HG03175 (cell line): ENCODE data around the gene PCDH9.
"Not testable (repeated sequence)": the region's sequence is repeated elsewhere in the genome, so short reads cannot be mapped to it uniquely, and the experiment has no call there.

Source experiments
- ATAC-seq: cut with Tn5 transposase; IDR thresholded peaks from one replicate; pipeline ENCODE4 v1.9.1; 2021; ENCODE audit warnings: mild to moderate bottlenecking, moderate library complexity; ENCODE audit not compliant: unreplicated experiment

The PCDH9 gene

DNA sequence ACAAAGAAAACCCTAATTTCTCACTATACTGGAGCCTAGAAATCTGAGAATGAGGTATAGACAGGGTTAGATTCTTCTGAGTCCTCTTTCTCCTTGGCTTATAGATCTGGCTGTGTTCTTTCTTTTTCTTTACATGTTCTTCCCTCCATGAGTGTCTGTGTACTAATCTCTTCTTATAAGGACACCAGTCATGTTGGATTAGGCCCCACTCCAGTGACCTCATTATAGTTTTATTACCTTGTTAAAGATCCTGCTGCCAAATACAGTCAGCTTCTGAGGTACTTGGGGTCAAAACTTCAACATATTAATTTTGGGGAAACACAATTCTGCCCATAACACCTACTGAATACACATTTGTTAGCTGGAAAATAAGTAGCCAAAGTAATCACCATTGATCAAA lies 302.6 kb downstream of the PCDH9 start:
- no peak for ATAC-seq

DNA sequence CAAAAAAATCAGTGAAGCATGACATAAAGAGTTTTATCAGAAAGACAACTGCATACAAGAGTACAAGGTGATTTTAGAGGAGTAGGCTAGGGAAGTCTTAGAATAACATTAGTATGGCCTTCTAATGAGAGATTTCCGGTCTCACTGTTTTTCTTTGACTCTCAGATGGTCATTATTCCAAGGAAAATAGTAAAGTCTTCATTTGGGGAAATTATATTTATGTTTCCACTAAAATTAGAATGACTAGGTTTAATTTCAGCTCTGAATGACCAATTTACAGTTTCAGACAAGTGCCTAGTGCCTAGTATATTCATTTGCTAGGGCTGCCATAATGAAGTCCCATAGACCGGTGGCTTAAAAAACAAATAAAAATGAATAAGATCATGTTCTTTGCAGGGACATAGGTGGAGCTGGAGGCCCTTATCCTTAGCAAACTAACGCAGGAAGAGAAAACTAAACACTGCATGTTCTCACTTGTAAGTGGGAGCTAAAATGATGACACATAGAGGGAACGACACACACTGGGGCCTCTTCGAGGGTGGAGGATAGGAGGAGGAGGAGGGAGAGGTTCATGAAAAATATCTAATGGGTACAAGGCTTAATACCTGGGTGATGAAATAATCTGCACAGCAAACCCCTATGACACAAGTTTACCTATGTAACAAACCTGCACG lies 303.1 kb downstream of the PCDH9 start:
- no peak for ATAC-seq

GRCh38 chr13:66926200-66926850 lies 303.8 kb downstream of the PCDH9 start:
- no peak for ATAC-seq

GRCh38 chr13:66922444-66922843 lies 307.7 kb downstream of the PCDH9 start:
- ATAC-seq: no peak

- no peak for ATAC-seq
Observed at GRCh38 chr13:66921437-66921836, 308.7 kb downstream of the PCDH9 start.

GRCh38 chr13:66915596-66916185 lies 314.4 kb downstream of the PCDH9 start:
- no peak for ATAC-seq

- ATAC-seq: no peak
Observed at GRCh38 chr13:66914155-66914554, 316.0 kb downstream of the PCDH9 start.

- ATAC-seq: no peak
Observed at GRCh38 chr13:66911411-66911939, 318.7 kb downstream of the PCDH9 start.

- no peak for ATAC-seq
Observed at GRCh38 chr13:66899955-66900354, 330.2 kb downstream of the PCDH9 start.

- no peak for ATAC-seq
Observed at GRCh38 chr13:66896933-66897332, 333.2 kb downstream of the PCDH9 start.

- no peak for ATAC-seq
Observed at GRCh38 chr13:66895780-66896179, 334.4 kb downstream of the PCDH9 start.

DNA sequence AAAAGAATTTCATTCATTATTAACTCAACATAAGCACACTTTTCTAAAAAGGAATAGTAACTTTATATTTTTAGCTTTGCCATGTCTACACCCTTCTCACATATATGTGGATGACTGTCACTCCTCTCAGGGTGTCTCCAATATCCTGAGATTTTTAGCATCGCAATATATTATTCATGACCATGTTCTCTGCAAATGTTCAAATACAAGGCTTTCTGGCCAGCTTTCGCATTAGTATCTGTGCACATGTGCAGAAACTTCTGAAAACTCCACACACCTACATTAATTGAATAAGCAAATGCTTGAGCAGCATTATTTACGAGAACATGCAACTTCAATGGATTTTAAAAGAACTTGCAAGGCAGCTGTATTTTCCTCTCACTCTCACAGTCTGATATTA lies 334.8 kb downstream of the PCDH9 start:
- no peak for ATAC-seq

GRCh38 chr13:66888698-66889097 lies 341.4 kb downstream of the PCDH9 start:
- no peak for ATAC-seq

DNA sequence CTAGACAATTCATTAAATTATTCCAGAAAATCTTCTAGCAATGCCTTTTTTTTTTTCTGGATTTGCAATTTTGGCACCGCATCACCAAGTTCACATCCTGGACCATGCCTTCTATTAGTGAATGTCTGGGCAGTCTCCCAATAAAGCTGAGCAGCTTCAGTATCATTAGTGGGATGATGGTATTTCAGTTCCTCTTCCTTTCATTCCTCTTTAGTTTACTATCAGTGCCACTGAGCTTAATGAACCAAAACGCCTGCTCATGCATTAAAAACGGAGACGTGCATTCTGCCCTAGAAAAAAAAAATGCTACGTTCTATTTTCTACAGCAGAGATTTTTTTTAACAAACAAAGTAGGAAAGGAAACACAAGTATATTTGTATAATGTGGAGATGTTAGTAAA lies 343.0 kb downstream of the PCDH9 start:
- peak; percentile 89 for ATAC-seq

DNA sequence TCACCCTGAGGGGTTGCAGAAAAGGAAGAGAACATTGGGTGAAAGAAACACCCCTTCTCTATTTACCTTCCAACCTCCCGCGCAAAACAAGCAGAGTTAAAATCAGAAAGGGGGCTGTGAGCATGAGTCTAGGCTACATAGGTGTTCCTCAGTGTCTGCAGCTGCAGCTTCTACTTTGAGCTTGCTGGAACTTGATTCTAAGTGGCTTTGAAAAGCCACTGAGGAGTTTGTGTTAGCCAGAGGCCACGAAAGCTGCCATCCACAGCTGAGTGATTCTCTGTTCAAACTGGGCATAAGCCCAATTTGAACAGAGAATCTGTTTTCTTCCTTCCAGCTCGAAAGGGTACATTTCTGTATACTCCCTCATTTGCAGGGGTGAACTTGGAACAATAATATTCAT lies 343.9 kb downstream of the PCDH9 start:
- no peak for ATAC-seq

GRCh38 chr13:66881170-66881569 lies 349.0 kb downstream of the PCDH9 start:
- not testable (repeated sequence) for ATAC-seq

- no peak for ATAC-seq
Observed at GRCh38 chr13:66879988-66880387, 350.1 kb downstream of the PCDH9 start.

DNA sequence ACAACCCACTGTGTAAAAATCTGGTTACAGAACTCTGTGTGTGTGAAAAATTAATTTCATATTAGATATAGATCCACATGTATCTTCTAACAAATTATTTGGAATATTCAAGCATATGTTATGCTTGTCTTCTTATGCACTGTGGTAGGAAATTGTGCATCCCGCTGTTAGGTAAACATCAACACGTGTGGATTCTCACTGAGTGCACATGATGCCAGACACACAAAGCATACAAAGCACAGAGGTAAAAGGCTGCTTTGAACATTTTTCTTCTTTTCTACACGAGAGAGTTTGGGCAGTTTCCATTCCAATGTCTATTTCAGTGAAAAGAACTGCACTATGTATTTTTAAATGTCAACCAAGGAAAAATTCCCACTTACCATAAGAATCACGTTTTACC lies 354.9 kb downstream of the PCDH9 start:
- ATAC-seq: no peak

DNA sequence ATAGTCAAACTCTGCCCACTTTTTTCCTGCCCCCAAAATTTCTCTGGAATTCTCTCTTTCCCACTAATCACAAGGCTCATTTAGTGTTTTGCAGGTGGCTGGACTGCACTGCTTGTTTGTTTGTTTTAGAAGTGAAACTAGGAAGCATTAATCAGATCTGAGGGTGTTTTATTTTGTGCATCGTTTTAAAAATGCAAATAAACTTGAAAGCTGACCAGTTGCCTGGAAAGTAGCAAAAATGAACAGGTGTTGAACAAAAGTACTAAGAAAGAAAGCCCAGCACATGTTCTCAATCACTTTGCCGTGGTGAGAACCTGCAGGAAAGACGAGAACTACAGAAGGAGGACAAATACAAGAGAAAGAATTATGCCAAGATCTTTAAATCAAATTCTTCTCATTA lies 365.5 kb downstream of the PCDH9 start:
- ATAC-seq: no peak

DNA sequence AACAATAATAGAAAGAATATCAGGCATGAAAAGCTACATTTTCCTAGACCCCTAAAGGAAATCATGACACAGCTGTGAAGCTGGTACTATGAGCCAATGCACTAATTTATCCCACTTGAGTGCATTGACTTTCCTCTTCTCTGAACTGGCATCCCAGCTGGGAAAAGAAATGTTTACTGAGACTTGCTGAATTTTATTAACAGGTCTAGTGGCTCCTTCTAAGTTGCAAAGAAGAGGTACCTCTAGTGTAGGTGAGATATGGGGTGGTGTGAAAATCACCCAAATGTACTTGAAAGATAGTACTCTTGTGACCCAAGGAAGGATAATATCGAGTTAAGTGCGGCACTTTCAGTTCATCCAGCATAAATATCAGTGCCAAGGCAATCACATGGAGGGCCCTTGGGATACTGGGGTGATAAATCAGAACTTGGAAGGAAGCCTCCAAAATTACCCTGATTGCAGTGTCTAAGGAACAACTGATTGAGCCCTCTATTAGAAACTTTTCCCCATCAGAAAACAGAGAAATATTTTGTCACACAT lies 369.2 kb downstream of the PCDH9 start:
- ATAC-seq: no peak

GRCh38 chr13:66859934-66860877 lies 369.9 kb downstream of the PCDH9 start:
- no peak for ATAC-seq
